Suprapubic skin (tissue), 4 donors: ENCODE results near the gene RALB. TPM values are rescaled to one million over a fixed set of nuclear protein-coding genes. Genes with fewer than 3 reads are reported as not detected.

Experiments
- DNase-seq, 2 donors: peaks; one replicate each; pipeline ENCODE4 v3.0.0-alpha.2; 2019; ENCODE audit warnings: low spot score in 2 of 2
- H3K27ac ChIP-seq: fragments of 200-600 bp; sonication (generic); one replicate; pipeline ENCODE4 v1.5.1; 2019
- H3K27me3 ChIP-seq: fragments of 200-600 bp; sonication (generic); one replicate; pipeline ENCODE4 v1.5.1; 2019
- H3K36me3 ChIP-seq: fragments of 200-600 bp; sonication (generic); one replicate; pipeline ENCODE4 v1.5.1; 2019
- H3K4me1 ChIP-seq: fragments of 200-600 bp; sonication (generic); one replicate; pipeline ENCODE4 v1.5.1; 2019
- H3K4me3 ChIP-seq: fragments of 200-600 bp; sonication (generic); one replicate; pipeline ENCODE4 v1.5.1; 2019; ENCODE audit warnings: mild to moderate bottlenecking
- H3K9me3 ChIP-seq: fragments of 200-600 bp; sonication (generic); one replicate; pipeline ENCODE4 v1.5.1; 2019
- EP300 ChIP-seq: sonication (generic); formaldehyde crosslinking; IDR thresholded peaks from one replicate; pipeline ENCODE4 v1.6.1; 2017; ENCODE audit warnings: antibody characterized with exemption
- POLR2A ChIP-seq, 2 donors: fragments of 450-650 bp; IDR thresholded peaks; one replicate each; pipeline ENCODE4 v1.6.1; 2017; ENCODE audit warnings: antibody characterized with exemption in 2 of 2, mild to moderate bottlenecking in 2 of 2, moderate library complexity in 2 of 2
- POLR2AphosphoS5 ChIP-seq, 3 donors: sonication (generic); formaldehyde crosslinking; IDR thresholded peaks; one replicate each; pipeline ENCODE4 v1.6.1; 2017; ENCODE audit warnings: antibody characterized with exemption in 3 of 3
- WGBS: methylation state at CpG from one replicate; pipeline ENCODE4 v1.1.5; 2018; 5-methylcytosine and 5-hydroxymethylcytosine counted together
- total RNA-seq, 4 donors: library from RNA; depleted of rRNA; stranded (reverse); fragments of >200 nt; gene quantifications; one replicate each; pipeline ENCODE4 v1.1.0, GENCODE V29; 2016
- TF ChIP-seq, protein P1 (sequence below), 2 donors: fragments of 200-600 bp in 1 of 2; fragments of 450-650 bp in 1 of 2; sonication (generic) in 1 of 2; IDR thresholded peaks; one replicate each; pipeline ENCODE4 v1.5.1; 2016 to 2019; ENCODE audit warnings: antibody characterized with exemption in 2 of 2, mild to moderate bottlenecking in 1 of 2, moderate library complexity in 1 of 2

RALB gene
- total RNA-seq, 4 donors from 2014 or later: 21.3 to 37.0 (median 30.5) TPM

DNA sequence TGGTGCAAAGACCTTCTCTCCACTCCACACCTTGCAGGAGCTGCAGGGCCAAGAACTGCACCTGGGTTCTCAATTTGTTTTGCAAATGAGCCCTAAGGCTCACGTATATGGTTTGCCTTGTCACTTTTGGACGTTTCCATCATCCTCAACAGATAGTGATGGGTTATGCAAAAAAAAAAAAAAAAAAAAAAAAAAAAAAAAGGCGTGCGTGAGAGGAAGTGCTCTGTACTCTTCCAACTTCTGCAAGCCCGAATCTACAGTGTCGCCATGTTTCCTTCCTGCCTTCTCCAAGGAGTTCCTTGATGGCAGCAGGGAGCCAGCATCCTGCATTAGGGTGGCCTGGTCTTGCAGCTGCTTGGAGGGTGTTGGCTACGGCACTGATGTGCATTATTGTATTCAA lies 89.3 kb downstream of the RALB start:
- 67% methylated on average over 7 of the region's 7 CpGs for WGBS
- peaks cover 60% of the 10 kb centered on the region for H3K27me3 ChIP-seq

DNA sequence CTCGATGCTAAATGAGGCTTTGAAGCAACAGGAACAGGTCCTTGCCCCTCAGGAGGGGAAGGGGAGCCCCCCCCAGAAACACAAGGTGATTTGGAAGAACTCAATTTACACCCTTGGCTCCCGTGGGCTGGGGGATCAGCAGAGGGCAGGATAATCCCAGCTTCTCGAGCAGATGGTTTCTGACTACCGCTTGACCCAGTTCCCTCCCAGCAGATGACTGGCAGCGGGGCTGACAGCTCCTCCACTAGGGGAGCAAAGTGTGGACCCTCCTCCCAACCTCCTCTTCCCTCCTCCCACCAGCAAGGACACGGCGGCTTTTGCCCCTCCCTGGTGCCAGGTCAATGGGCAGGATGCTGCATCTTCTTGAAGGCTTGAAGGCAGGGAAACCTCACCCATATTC lies 89.8 kb downstream of the RALB start:
- no peak for DNase-seq
- Histone ChIP-seq H3K9me3 (no peaks in the 10 kb centered on the region), H3K4me3 (no peak overlapping the region), H3K4me1 (peaks cover 41% of the 10 kb centered on the region), H3K36me3 (no peaks in the 10 kb centered on the region), H3K27ac (no peak overlapping the region), H3K27me3 (peaks cover 60% of the 10 kb centered on the region)
- WGBS: 59% methylated on average over 7 of the region's 7 CpGs
- TF ChIP-seq, protein P1, sequence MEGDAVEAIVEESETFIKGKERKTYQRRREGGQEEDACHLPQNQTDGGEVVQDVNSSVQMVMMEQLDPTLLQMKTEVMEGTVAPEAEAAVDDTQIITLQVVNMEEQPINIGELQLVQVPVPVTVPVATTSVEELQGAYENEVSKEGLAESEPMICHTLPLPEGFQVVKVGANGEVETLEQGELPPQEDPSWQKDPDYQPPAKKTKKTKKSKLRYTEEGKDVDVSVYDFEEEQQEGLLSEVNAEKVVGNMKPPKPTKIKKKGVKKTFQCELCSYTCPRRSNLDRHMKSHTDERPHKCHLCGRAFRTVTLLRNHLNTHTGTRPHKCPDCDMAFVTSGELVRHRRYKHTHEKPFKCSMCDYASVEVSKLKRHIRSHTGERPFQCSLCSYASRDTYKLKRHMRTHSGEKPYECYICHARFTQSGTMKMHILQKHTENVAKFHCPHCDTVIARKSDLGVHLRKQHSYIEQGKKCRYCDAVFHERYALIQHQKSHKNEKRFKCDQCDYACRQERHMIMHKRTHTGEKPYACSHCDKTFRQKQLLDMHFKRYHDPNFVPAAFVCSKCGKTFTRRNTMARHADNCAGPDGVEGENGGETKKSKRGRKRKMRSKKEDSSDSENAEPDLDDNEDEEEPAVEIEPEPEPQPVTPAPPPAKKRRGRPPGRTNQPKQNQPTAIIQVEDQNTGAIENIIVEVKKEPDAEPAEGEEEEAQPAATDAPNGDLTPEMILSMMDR (IDR thresholded peaks at IDR 0.05): no peak
- no peak for TF ChIP-seq POLR2A (IDR thresholded peaks at IDR 0.05)
- no peak for TF ChIP-seq EP300
- no peak for TF ChIP-seq POLR2AphosphoS5 (IDR thresholded peaks at IDR 0.05)

More for the DNA sequence above, 89.3 kb downstream of the RALB start:
- H3K4me3 ChIP-seq: no peak overlapping the region
- peaks cover 36% of the 10 kb centered on the region for H3K4me1 ChIP-seq
- DNase-seq: no peak
- H3K9me3 ChIP-seq: no peaks in the 10 kb centered on the region
- no peaks in the 10 kb centered on the region for H3K36me3 ChIP-seq
- no peak overlapping the region for H3K27ac ChIP-seq
- no peak for TF ChIP-seq POLR2A (IDR thresholded peaks at IDR 0.05)
- no peak for TF ChIP-seq EP300
- TF ChIP-seq, protein P1 (IDR thresholded peaks at IDR 0.05): no peak
- no peak for TF ChIP-seq POLR2AphosphoS5 (IDR thresholded peaks at IDR 0.05)

DNA sequence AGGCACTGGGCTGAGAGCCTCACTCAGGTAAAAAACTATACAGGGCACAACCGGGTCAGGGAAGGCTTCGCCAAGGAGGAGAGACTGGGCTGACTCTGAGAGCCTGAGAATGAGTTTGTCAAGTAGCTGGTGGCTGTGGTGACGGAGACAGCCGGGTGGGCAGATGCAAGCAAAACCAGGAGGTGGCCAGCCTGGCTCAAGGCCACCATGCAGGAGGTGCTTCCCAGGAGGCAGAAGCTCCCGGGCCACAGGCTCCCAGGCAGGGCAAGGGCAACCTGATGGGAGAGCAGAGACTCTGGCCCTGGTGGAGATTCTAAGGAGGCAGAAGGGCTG lies 90.4 kb downstream of the RALB start:
- peaks cover 60% of the 10 kb centered on the region for H3K27me3 ChIP-seq
- peak overlapping the region; percentile 80 for H3K27ac ChIP-seq
- TF ChIP-seq POLR2A (IDR thresholded peaks at IDR 0.05): no peak
- TF ChIP-seq, protein P1 (IDR thresholded peaks at IDR 0.05): no peak
- TF ChIP-seq EP300: no peak
- no peak for TF ChIP-seq POLR2AphosphoS5 (IDR thresholded peaks at IDR 0.05)
- peaks cover 45% of the 10 kb centered on the region for H3K4me1 ChIP-seq
- H3K9me3 ChIP-seq: no peaks in the 10 kb centered on the region
- no peak for DNase-seq
- H3K4me3 ChIP-seq: peak overlapping the region; percentile 77
- no peaks in the 10 kb centered on the region for H3K36me3 ChIP-seq
- 30% methylated on average over 4 of the region's 5 CpGs for WGBS

DNA sequence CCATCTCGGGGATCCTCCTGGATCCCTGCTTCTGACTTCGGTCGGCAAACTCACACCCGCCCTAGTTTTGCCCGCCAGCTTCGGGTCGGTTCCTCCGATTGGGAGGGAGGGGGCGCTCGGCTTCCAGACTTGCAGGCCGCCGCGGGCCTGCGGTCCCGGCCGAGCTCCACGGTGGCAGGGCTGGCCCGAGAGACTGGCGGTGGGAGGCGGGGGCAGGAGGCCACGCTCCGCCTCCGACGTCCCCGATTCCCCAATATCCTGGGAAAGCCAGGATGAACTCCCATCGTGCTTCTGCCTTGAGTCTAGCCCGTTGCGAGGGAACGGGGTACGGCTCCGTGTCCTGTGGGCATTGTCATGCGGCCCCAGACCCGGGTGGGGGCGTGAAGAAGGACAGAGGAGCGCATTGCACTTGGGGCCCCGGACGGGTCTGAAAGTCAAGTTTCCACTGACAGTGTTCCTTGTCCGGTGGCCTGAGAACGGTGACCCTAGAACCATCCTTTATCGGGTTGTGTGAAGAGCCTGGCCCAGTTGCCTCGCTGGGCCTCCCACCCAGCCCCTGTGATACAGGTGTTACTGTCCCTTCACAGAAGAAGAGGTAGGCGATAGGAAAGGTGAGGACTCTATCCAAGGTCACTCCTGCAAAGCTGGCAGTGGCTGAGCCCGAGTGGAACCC lies 90.9 kb downstream of the RALB start:
- Histone ChIP-seq H3K4me3 (peak overlapping the region; percentile 77), H3K27me3 (peaks cover 60% of the 10 kb centered on the region), H3K27ac (peak overlapping the region; percentile 80), H3K4me1 (peaks cover 45% of the 10 kb centered on the region), H3K9me3 (no peaks in the 10 kb centered on the region), H3K36me3 (no peaks in the 10 kb centered on the region)
- peak; percentile 92 to 97 for DNase-seq
- WGBS: 2% methylated on average over 22 of the region's 43 CpGs
- TF ChIP-seq EP300 (no peak), POLR2AphosphoS5 (IDR thresholded peaks at IDR 0.05) (peak in 2 of 3 donors; percentile 6 to 45), POLR2A (IDR thresholded peaks at IDR 0.05) (no peak)
- TF ChIP-seq, protein P1 (IDR thresholded peaks at IDR 0.05): peak; percentile 68 to 81

Other genes with a start within 250 kb of the RALB start
- 10 to 100 TPM; 19.5 to 34.6 (median 31.0) TPM for gene EPB41L5, start 239.8 kb upstream of the RALB start, total RNA-seq
- 10 to 100 TPM; 22.8 to 40.0 (median 30.4) TPM for gene TMEM185B, start 29.5 kb upstream of the RALB start, total RNA-seq
- 10 to 100 TPM; 12.1 to 26.1 (median 18.2) TPM for gene INHBB, start 93.3 kb downstream of the RALB start, total RNA-seq